Stimulated activated naive CD8-positive, alpha-beta T cell treated with anti-CD3 and anti-CD28 coated beads, Interleukin-15, Interleukin-2, amounts not matched to agents 100 ng/mL and 50 ng/mL, for 24 hours (primary cell): ENCODE results near the gene PGAP1.
A peak's percentile ranks its signal among the peaks of the same experiment; 100 is the strongest.

Experiments used
- H3K27ac Mint-ChIP-seq: one replicate; pipeline ENCODE4 v1.8.0; 2021; ENCODE audit warnings: mild to moderate bottlenecking, mixed read lengths
- H3K27me3 Mint-ChIP-seq: one replicate; pipeline ENCODE4 v1.8.0; 2021; ENCODE audit warnings: mixed read lengths
- H3K36me3 Mint-ChIP-seq: one replicate; pipeline ENCODE4 v1.8.0; 2021; ENCODE audit warnings: low read depth, mixed read lengths
- H3K4me1 Mint-ChIP-seq: one replicate; pipeline ENCODE4 v1.8.0; 2021; ENCODE audit warnings: low read depth, mixed read lengths
- H3K4me3 Mint-ChIP-seq: one replicate; pipeline ENCODE4 v1.8.0; 2021; ENCODE audit warnings: mild to moderate bottlenecking, mixed read lengths
- H3K9me3 Mint-ChIP-seq: one replicate; pipeline ENCODE4 v1.8.0; 2021; ENCODE audit warnings: mixed read lengths

Gene PGAP1

GRCh38 chr2:196957881-196958525 is 31.5 kb upstream of the PGAP1 start:
- no peaks in the 10 kb centered on the region for H3K9me3 Mint-ChIP-seq
- peaks cover 3% of the 10 kb centered on the region for H3K36me3 Mint-ChIP-seq
- peaks cover 23% of the 10 kb centered on the region for H3K4me1 Mint-ChIP-seq
- no peaks in the 10 kb centered on the region for H3K27me3 Mint-ChIP-seq
- H3K4me3 Mint-ChIP-seq = no peak overlapping the region
- H3K27ac Mint-ChIP-seq = peak overlapping the region; percentile 24

DNA sequence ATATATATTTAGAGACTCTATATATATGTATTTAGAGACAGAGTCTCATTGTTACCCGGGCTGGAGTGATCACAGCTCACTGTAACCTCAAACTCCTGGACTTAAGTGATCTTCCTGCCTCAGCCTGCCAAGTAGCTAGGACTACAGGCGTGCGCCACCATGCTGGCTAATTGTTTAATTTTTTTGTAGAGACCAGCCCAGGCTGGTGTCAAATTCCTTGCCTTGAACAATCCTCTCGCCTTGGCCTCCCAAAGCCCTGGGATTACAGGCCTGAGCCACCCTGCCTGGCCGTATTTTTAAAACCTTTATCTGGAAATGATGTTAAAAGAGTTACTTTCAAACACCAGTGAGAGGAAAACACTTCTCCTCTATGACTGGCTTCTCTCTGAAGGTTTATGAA is 30.9 kb upstream of the PGAP1 start:
- H3K4me1 Mint-ChIP-seq = peaks cover 18% of the 10 kb centered on the region
- H3K4me3 Mint-ChIP-seq = no peak overlapping the region
- H3K27me3 Mint-ChIP-seq = no peaks in the 10 kb centered on the region
- no peaks in the 10 kb centered on the region for H3K9me3 Mint-ChIP-seq
- H3K27ac Mint-ChIP-seq = no peak overlapping the region
- H3K36me3 Mint-ChIP-seq = peaks cover 3% of the 10 kb centered on the region

GRCh38 chr2:196956069-196956468 is 29.6 kb upstream of the PGAP1 start:
- Mint-ChIP-seq H3K4me1 (peaks cover 5% of the 10 kb centered on the region), H3K4me3 (no peak overlapping the region), H3K27ac (no peak overlapping the region), H3K27me3 (peaks cover 4% of the 10 kb centered on the region), H3K9me3 (no peaks in the 10 kb centered on the region), H3K36me3 (peaks cover 3% of the 10 kb centered on the region)

DNA sequence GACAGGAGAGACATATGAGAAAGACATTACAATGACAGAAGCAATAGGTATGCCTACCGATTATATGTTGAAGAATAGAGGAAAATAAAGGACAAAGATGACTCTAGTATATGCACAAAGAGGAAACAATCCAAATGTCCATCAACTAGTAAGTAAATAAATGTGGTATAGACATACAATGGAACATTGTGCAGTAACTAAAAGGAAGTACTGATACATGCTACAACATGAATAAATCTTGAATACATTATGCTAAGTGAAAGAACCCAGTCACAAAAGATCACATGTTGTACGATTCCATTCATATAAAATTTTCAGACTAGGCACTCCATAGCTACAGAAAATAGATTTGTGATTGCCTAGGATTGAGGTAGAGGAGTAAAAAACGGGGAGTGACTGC is 28.5 kb upstream of the PGAP1 start:
- Mint-ChIP-seq H3K27me3 (peaks cover 4% of the 10 kb centered on the region), H3K27ac (no peak overlapping the region), H3K36me3 (peaks cover 3% of the 10 kb centered on the region), H3K9me3 (no peaks in the 10 kb centered on the region), H3K4me3 (no peak overlapping the region), H3K4me1 (peaks cover 5% of the 10 kb centered on the region)

GRCh38 chr2:196954001-196954400 is 27.5 kb upstream of the PGAP1 start:
- peaks cover 5% of the 10 kb centered on the region for H3K4me1 Mint-ChIP-seq
- H3K4me3 Mint-ChIP-seq = no peak overlapping the region
- H3K27ac Mint-ChIP-seq = no peak overlapping the region
- no peaks in the 10 kb centered on the region for H3K9me3 Mint-ChIP-seq
- peaks cover 3% of the 10 kb centered on the region for H3K36me3 Mint-ChIP-seq
- peaks cover 4% of the 10 kb centered on the region for H3K27me3 Mint-ChIP-seq

GRCh38 chr2:196952936-196953335 is 26.4 kb upstream of the PGAP1 start:
- H3K27ac Mint-ChIP-seq = no peak overlapping the region
- no peaks in the 10 kb centered on the region for H3K36me3 Mint-ChIP-seq
- H3K4me1 Mint-ChIP-seq = no peaks in the 10 kb centered on the region
- H3K27me3 Mint-ChIP-seq = peaks cover 4% of the 10 kb centered on the region
- H3K9me3 Mint-ChIP-seq = no peaks in the 10 kb centered on the region
- H3K4me3 Mint-ChIP-seq = no peak overlapping the region

- peaks cover 4% of the 10 kb centered on the region for H3K27me3 Mint-ChIP-seq
- H3K4me1 Mint-ChIP-seq = no peaks in the 10 kb centered on the region
- no peaks in the 10 kb centered on the region for H3K9me3 Mint-ChIP-seq
- H3K4me3 Mint-ChIP-seq = no peak overlapping the region
- H3K36me3 Mint-ChIP-seq = no peaks in the 10 kb centered on the region
- no peak overlapping the region for H3K27ac Mint-ChIP-seq
Observed at GRCh38 chr2:196951973-196952372, 25.5 kb upstream of the PGAP1 start.

DNA sequence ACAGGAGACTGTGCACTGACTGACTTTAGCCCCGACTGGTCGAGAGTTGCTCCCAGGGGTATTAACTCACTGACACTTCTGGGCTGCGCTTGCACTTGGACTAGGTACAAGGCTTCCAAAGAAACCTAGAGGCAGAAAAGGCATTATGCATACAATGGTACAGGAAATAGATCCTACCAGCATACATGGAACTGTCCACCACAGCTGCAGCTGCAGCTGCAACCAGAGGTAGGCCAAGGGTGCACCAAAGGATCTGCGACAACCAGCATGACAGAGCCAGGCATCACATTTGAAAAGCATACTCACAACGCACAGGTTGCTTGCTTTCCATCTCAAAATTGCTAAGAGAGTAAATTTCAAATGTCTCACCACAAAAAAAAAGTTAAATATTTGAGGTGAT is 22.6 kb upstream of the PGAP1 start:
- Mint-ChIP-seq H3K4me3 (no peak overlapping the region), H3K4me1 (no peaks in the 10 kb centered on the region)

DNA sequence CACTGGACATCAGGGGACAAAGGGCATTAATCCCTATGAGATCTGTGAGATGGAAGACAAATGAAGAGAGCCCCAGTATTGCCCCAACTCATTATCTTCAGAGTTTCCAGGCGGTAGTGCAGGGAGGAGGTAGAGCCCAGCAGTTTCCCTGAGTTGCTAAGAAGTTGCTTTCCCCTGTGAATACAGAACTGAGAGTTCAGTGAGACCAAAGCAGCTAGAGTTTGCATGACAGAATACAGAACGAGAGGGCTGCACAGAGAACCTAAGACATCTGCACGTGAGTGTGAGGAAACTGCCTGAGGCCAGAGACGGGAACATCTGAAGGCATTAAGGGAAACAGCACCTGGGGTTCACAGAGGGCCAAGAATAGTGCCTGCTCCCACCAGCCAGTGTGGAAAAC is 18.1 kb upstream of the PGAP1 start:
- Mint-ChIP-seq H3K4me1 (no peaks in the 10 kb centered on the region), H3K9me3 (no peaks in the 10 kb centered on the region), H3K36me3 (no peaks in the 10 kb centered on the region), H3K4me3 (no peak overlapping the region), H3K27me3 (peaks cover 4% of the 10 kb centered on the region), H3K27ac (no peak overlapping the region)

More for the DNA sequence above, 22.6 kb upstream of the PGAP1 start:
- Mint-ChIP-seq H3K27me3 (peaks cover 8% of the 10 kb centered on the region), H3K36me3 (no peaks in the 10 kb centered on the region), H3K27ac (no peak overlapping the region), H3K9me3 (no peaks in the 10 kb centered on the region)

DNA sequence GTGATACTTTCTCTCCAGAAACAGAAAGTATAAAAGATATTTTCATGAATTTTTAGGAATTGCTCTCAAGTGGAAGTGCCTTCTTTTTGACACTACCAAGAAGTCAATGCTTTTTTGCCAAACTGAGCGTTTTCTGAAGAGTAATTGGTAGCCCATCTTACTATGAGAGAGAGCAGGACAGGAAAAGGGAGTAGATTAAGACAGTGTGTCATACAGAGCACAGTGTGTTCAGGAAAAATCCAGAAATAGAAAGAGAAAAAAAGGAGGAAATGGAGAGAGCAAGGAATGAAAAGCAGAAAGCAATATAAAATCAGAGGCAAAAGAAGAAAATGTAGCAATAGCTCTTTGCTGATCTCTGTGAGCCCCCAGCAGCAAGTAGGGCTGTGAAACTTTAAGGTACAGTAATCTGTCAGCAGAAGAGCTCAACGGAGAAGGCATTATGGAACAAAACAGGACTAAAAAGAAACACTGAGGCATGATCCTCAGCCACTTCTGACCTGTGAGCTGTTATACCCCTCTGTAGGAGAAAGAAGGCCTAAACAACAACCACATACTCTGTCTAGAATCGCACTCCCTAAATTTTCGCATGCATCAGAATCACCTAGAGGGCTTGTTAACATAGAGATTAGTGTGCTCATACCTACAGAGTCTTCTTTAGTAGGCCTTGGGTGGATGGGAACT is 15.0 kb upstream of the PGAP1 start:
- Mint-ChIP-seq H3K27me3 (peaks cover 4% of the 10 kb centered on the region), H3K27ac (no peak overlapping the region), H3K4me3 (no peak overlapping the region), H3K9me3 (no peaks in the 10 kb centered on the region), H3K4me1 (no peaks in the 10 kb centered on the region), H3K36me3 (no peaks in the 10 kb centered on the region)

- Mint-ChIP-seq H3K36me3 (no peaks in the 10 kb centered on the region), H3K27ac (no peak overlapping the region), H3K4me3 (no peak overlapping the region), H3K4me1 (no peaks in the 10 kb centered on the region), H3K9me3 (no peaks in the 10 kb centered on the region), H3K27me3 (no peaks in the 10 kb centered on the region)
Observed at GRCh38 chr2:196939371-196939770, 12.9 kb upstream of the PGAP1 start.

GRCh38 chr2:196935432-196935831 is 8.9 kb upstream of the PGAP1 start:
- H3K4me1 Mint-ChIP-seq = no peaks in the 10 kb centered on the region
- H3K27ac Mint-ChIP-seq = no peak overlapping the region
- no peaks in the 10 kb centered on the region for H3K27me3 Mint-ChIP-seq
- H3K9me3 Mint-ChIP-seq = no peaks in the 10 kb centered on the region
- H3K36me3 Mint-ChIP-seq = no peaks in the 10 kb centered on the region
- no peak overlapping the region for H3K4me3 Mint-ChIP-seq

DNA sequence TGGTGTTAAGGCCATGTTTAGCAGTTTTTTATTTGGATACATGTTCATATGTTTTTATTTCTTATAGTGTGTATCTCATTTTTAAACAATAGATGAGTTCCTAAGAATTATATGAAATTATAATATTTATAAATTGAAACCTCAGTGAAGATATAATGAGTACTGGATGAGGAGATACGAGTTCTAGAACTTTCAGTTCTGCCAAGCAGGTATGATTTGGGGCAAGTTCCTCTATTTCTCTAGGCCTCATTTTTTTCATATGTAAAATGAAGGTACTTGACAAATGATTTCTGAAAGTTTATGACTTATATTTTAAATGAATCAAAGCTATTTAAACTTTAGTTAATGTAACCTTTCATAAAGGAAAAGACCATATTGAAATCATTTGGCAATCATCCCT is 8.2 kb upstream of the PGAP1 start:
- H3K4me1 Mint-ChIP-seq = no peaks in the 10 kb centered on the region
- no peaks in the 10 kb centered on the region for H3K36me3 Mint-ChIP-seq
- no peaks in the 10 kb centered on the region for H3K9me3 Mint-ChIP-seq
- H3K27me3 Mint-ChIP-seq = no peaks in the 10 kb centered on the region
- H3K27ac Mint-ChIP-seq = no peak overlapping the region
- H3K4me3 Mint-ChIP-seq = no peak overlapping the region

GRCh38 chr2:196931555-196931954 is 5.0 kb upstream of the PGAP1 start:
- no peak overlapping the region for H3K27ac Mint-ChIP-seq
- no peak overlapping the region for H3K4me3 Mint-ChIP-seq

GRCh38 chr2:196927376-196928225 is 1.1 kb upstream of the PGAP1 start:
- no peaks in the 10 kb centered on the region for H3K27me3 Mint-ChIP-seq
- peaks cover 6% of the 10 kb centered on the region for H3K36me3 Mint-ChIP-seq
- no peaks in the 10 kb centered on the region for H3K9me3 Mint-ChIP-seq
- peak overlapping the region; percentile 99 for H3K4me3 Mint-ChIP-seq
- H3K27ac Mint-ChIP-seq = peak overlapping the region; percentile 97
- H3K4me1 Mint-ChIP-seq = peaks cover 36% of the 10 kb centered on the region

More at GRCh38 chr2:196931555-196931954, 5.0 kb upstream of the PGAP1 start:
- Mint-ChIP-seq H3K36me3 (no peaks in the 10 kb centered on the region), H3K27me3 (no peaks in the 10 kb centered on the region), H3K9me3 (no peaks in the 10 kb centered on the region), H3K4me1 (peaks cover 9% of the 10 kb centered on the region)
